Measurements from ENCODE around the gene CSNK1A1.
"Not testable (repeated sequence)": the region's sequence is repeated elsewhere in the genome, so short reads cannot be mapped to it uniquely, and the experiment has no call there.

The CSNK1A1 gene

DNA sequence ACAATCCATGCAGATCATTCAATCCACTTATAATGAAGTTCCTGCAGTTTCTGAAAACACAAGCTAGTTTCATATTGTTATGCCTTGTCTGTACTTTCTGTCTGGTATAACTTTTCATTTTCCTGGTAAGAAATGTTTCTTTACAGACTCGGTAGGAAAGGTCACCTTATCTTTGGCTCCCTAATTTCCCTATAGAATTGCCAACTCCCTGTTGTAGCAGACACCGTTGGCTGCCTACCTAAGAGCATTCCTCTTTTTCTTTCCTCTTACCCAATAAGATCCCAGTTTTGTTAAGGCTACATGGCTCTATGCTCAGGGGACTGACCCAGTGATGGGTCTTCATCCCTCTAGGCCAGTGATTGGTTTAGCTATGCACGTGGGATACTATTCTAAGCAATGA, 23.9 kb upstream of the CSNK1A1 start:
- in situ Hi-C loops (cut with HindIII; ENCODE audit: low sequenced_read_pairs) = no loop called here
- no peak overlapping the region for H3K4me3 ChIP-seq (ENCODE audit: low read depth, low read length)
- TF ChIP-seq, protein P1, sequence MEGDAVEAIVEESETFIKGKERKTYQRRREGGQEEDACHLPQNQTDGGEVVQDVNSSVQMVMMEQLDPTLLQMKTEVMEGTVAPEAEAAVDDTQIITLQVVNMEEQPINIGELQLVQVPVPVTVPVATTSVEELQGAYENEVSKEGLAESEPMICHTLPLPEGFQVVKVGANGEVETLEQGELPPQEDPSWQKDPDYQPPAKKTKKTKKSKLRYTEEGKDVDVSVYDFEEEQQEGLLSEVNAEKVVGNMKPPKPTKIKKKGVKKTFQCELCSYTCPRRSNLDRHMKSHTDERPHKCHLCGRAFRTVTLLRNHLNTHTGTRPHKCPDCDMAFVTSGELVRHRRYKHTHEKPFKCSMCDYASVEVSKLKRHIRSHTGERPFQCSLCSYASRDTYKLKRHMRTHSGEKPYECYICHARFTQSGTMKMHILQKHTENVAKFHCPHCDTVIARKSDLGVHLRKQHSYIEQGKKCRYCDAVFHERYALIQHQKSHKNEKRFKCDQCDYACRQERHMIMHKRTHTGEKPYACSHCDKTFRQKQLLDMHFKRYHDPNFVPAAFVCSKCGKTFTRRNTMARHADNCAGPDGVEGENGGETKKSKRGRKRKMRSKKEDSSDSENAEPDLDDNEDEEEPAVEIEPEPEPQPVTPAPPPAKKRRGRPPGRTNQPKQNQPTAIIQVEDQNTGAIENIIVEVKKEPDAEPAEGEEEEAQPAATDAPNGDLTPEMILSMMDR (IDR thresholded peaks at IDR 0.05; ENCODE audit: low read depth, low read length) = no peak
- DNase-seq (ENCODE audit: low read depth, low spot score) = no peak

- DNase-seq (ENCODE audit: low read depth, low spot score) = no peak
- no peak overlapping the region for H3K4me3 ChIP-seq (ENCODE audit: low read depth, low read length)
- TF ChIP-seq, protein P1 (IDR thresholded peaks at IDR 0.05; ENCODE audit: low read depth, low read length) = no peak
- in situ Hi-C loops (cut with HindIII; ENCODE audit: low sequenced_read_pairs) = no loop called here
These were observed 21.5 kb upstream of the CSNK1A1 start for GRCh38 chr5:149572576-149573231.

DNA sequence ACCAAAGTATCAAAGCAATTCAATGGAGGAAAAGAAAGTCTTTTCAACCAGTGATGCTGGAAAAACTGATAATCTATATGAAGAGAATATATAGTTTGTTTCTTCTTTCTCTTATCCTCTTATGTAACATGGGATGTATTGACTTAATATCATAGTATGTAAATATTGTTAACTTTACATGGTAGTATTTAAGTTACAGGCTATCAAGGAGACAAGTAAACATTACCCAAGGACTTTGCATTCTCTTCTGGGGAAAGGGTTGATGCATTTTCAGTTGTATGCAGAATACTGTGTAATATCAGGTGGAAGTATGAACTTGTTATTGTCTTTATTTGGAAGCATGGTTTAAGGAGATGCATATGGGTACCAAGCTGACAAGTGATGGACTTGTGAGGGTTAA, 20.9 kb upstream of the CSNK1A1 start:
- DNase-seq (ENCODE audit: low read depth, low spot score) = no peak
- in situ Hi-C loops (cut with HindIII; ENCODE audit: low sequenced_read_pairs) = no loop called here
- TF ChIP-seq, protein P1 (IDR thresholded peaks at IDR 0.05; ENCODE audit: low read depth, low read length) = no peak
- no peak overlapping the region for H3K4me3 ChIP-seq (ENCODE audit: low read depth, low read length)

GRCh38 chr5:149567226-149567625, 16.0 kb upstream of the CSNK1A1 start:
- DNase-seq (ENCODE audit: low read depth, low spot score) = no peak
- in situ Hi-C loops (cut with HindIII; ENCODE audit: low sequenced_read_pairs) = no loop called here
- TF ChIP-seq, protein P1 (IDR thresholded peaks at IDR 0.05; ENCODE audit: low read depth, low read length) = no peak
- H3K4me3 ChIP-seq (ENCODE audit: low read depth, low read length) = no peak overlapping the region

- TF ChIP-seq, protein P1 (IDR thresholded peaks at IDR 0.05; ENCODE audit: low read depth, low read length) = peak; percentile 35
- in situ Hi-C loops (cut with HindIII; ENCODE audit: low sequenced_read_pairs); H3K4me3 ChIP-seq (ENCODE audit: low read depth, low read length): not testable (repeated sequence)
- peak; percentile 86 for DNase-seq (ENCODE audit: low read depth, low spot score)
These were observed 13.4 kb upstream of the CSNK1A1 start for GRCh38 chr5:149564542-149565140.

DNA sequence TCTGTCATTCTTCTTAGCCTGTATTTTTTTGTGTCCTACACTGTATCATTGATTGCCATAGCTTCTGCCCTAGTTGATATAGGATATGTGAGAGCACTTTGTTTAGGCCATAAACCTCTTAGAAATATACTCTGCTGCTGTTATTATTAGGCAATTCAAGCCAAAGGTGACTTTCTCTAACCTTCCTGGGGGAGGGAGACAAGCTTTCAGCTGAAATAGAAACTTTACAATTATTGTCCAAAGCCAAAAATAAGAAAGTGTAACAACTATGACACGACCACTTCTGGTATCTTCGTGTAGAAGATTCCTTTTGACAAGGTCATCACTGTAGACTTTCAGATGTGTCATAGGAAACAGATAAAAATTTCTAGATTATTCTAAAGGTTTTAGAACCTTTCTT, 12.2 kb upstream of the CSNK1A1 start:
- no peak overlapping the region for H3K4me3 ChIP-seq (ENCODE audit: low read depth, low read length)
- no peak for DNase-seq (ENCODE audit: low read depth, low spot score)
- in situ Hi-C loops (cut with HindIII; ENCODE audit: low sequenced_read_pairs) = no loop called here
- TF ChIP-seq, protein P1 (IDR thresholded peaks at IDR 0.05; ENCODE audit: low read depth, low read length) = no peak
